Astrocyte (in vitro differentiated cells and primary cell): ENCODE measurements around the gene PTPRD. TPM values are rescaled to one million over a fixed set of nuclear protein-coding genes. Genes with fewer than 3 reads are reported as not detected.

ENCODE experiments used
- DNase-seq: peaks from one replicate; pipeline ENCODE4 v3.0.0-alpha.2; 2010; ENCODE audit warnings: low read depth
- FAIRE-seq: peaks from 2 replicates; lab custom pipeline; 2011; peaks lifted over from hg19 to GRCh38; lab: Jason Lieb, UNC
- H2AFZ ChIP-seq: 2 replicates; pipeline ENCODE4 v1.6.0; 2012; ENCODE audit warnings: low read depth, low read length, inconsistent platforms
- H3K27ac ChIP-seq: 2 replicates; pipeline ENCODE4 v1.5.1; 2011; ENCODE audit warnings: low read depth, low read length, inconsistent platforms
- H3K27me3 ChIP-seq: 2 replicates; pipeline ENCODE4 v1.6.0; 2011; ENCODE audit warnings: low read length, inconsistent platforms; ENCODE audit not compliant: insufficient read depth
- H3K36me3 ChIP-seq: 2 replicates; pipeline ENCODE4 v1.5.1; 2011; ENCODE audit warnings: low read length, inconsistent platforms; ENCODE audit not compliant: insufficient read depth
- H3K4me1 ChIP-seq: 2 replicates; pipeline ENCODE4 v1.5.1; 2011; ENCODE audit warnings: low read length, inconsistent platforms; ENCODE audit not compliant: insufficient read depth
- H3K4me2 ChIP-seq: 2 replicates; pipeline ENCODE4 v1.6.0; 2012; ENCODE audit warnings: low read length, inconsistent platforms
- H3K4me3 ChIP-seq: 2 replicates; pipeline ENCODE4 v1.5.1; 2011; ENCODE audit warnings: low read depth, mild to moderate bottlenecking, low read length, inconsistent platforms; ENCODE audit not compliant: insufficient read depth
- H3K79me2 ChIP-seq: 2 replicates; pipeline ENCODE4 v1.6.0; 2012; ENCODE audit warnings: mild to moderate bottlenecking, low read length, inconsistent platforms; ENCODE audit not compliant: insufficient read depth
- H3K9ac ChIP-seq: 2 replicates; pipeline ENCODE4 v1.6.0; 2012; ENCODE audit warnings: mild to moderate bottlenecking, low read length, inconsistent platforms
- H3K9me3 ChIP-seq: 2 replicates; pipeline ENCODE4 v1.5.1; 2012; ENCODE audit warnings: low read depth, mild to moderate bottlenecking, low read length, inconsistent platforms; ENCODE audit not compliant: insufficient read depth
- H4K20me1 ChIP-seq: 2 replicates; pipeline ENCODE4 v1.6.0; 2012; ENCODE audit warnings: low read length, inconsistent platforms; ENCODE audit not compliant: insufficient read depth
- H3K27ac Mint-ChIP-seq: one replicate; pipeline ENCODE4 v1.8.0; 2021; ENCODE audit warnings: mild to moderate bottlenecking, mixed read lengths; ENCODE audit not compliant: unreplicated experiment
- H3K27me3 Mint-ChIP-seq: one replicate; pipeline ENCODE4 v1.8.0; 2021; ENCODE audit warnings: low read depth, mixed read lengths; ENCODE audit not compliant: unreplicated experiment
- H3K36me3 Mint-ChIP-seq: one replicate; pipeline ENCODE4 v1.8.0; 2021; ENCODE audit warnings: low read depth, mixed read lengths; ENCODE audit not compliant: unreplicated experiment
- H3K4me1 Mint-ChIP-seq: one replicate; pipeline ENCODE4 v1.8.0; 2021; ENCODE audit warnings: low read depth, mixed read lengths; ENCODE audit not compliant: unreplicated experiment
- H3K4me3 Mint-ChIP-seq: one replicate; pipeline ENCODE4 v1.8.0; 2021; ENCODE audit warnings: mild to moderate bottlenecking, moderate library complexity, mixed read lengths; ENCODE audit not compliant: unreplicated experiment
- H3K9me3 Mint-ChIP-seq: one replicate; pipeline ENCODE4 v1.8.0; 2021; ENCODE audit warnings: mild to moderate bottlenecking, mixed read lengths; ENCODE audit not compliant: unreplicated experiment
- CTCF ChIP-seq: IDR thresholded peaks from 2 replicates; pipeline ENCODE4 v1.5.1; 2011; ENCODE audit warnings: low read depth, mild to moderate bottlenecking, inconsistent platforms, low read length, moderate library complexity; ENCODE audit not compliant: insufficient read depth
- EZH2 ChIP-seq: IDR thresholded peaks from 2 replicates; pipeline ENCODE4 v1.6.1; 2012; ENCODE audit warnings: mild to moderate bottlenecking, low read length, inconsistent platforms; ENCODE audit not compliant: insufficient read depth
- total RNA-seq: library from RNA; stranded (reverse); gene quantifications from 2 replicates; pipeline ENCODE4 v1.2.1, GENCODE V29; 2021

PTPRD gene
- total RNA-seq, 1 donor from 2014 or later, result 88.1 TPM

DNA sequence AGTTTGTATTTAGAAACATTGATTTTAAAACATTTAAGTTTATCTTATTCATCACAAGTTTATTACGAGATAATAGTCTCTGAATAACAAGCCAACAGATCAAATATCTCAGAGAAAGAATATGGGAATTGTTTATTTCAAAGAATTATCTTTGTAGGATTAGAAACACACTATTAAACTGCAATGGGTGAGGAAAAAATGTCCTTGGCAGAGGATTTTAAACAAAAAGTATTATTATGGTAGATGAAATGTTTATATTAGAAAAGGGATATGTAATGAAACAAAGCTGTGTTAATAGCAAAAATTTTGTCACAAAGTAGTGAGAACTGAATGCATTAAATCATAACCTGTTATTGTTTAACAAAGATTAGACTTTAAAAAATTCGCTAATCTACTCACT, 1430.4 kb downstream of the PTPRD start:
- FAIRE-seq (no peak), DNase-seq (no peak)
- no peak overlapping the region for H3K27ac ChIP-seq
- H3K9me3 Mint-ChIP-seq, result no peaks in the 10 kb centered on the region
- no peak overlapping the region for H3K9ac ChIP-seq
- H3K36me3 Mint-ChIP-seq, result no peaks in the 10 kb centered on the region
- no peaks in the 10 kb centered on the region for H3K36me3 ChIP-seq
- H2AFZ ChIP-seq, result no peak overlapping the region
- no peak overlapping the region for H3K4me3 ChIP-seq
- H3K4me1 ChIP-seq, result no peaks in the 10 kb centered on the region
- no peak overlapping the region for H3K4me3 Mint-ChIP-seq
- TF ChIP-seq CTCF (no peak), EZH2 (no peak)
- no peaks in the 10 kb centered on the region for H4K20me1 ChIP-seq
- no peak overlapping the region for H3K27ac Mint-ChIP-seq
- no peak overlapping the region for H3K4me2 ChIP-seq
- no peaks in the 10 kb centered on the region for H3K9me3 ChIP-seq
- H3K79me2 ChIP-seq, result no peaks in the 10 kb centered on the region
- H3K27me3 Mint-ChIP-seq, result no peaks in the 10 kb centered on the region
- H3K27me3 ChIP-seq, result no peaks in the 10 kb centered on the region
- H3K4me1 Mint-ChIP-seq, result no peaks in the 10 kb centered on the region

GRCh38 chr9:9177081-9177480, 1435.7 kb downstream of the PTPRD start:
- Mint-ChIP-seq H3K27ac (no peak overlapping the region), H3K27me3 (no peaks in the 10 kb centered on the region), H3K4me1 (no peaks in the 10 kb centered on the region), H3K36me3 (no peaks in the 10 kb centered on the region), H3K9me3 (no peaks in the 10 kb centered on the region), H3K4me3 (no peak overlapping the region)
- Histone ChIP-seq H3K4me1 (no peaks in the 10 kb centered on the region), H3K9me3 (no peaks in the 10 kb centered on the region), H3K9ac (no peak overlapping the region), H3K4me3 (no peak overlapping the region), H3K27ac (no peak overlapping the region), H3K79me2 (no peaks in the 10 kb centered on the region), H4K20me1 (no peaks in the 10 kb centered on the region), H3K27me3 (no peaks in the 10 kb centered on the region), H3K36me3 (no peaks in the 10 kb centered on the region), H2AFZ (no peak overlapping the region), H3K4me2 (no peak overlapping the region)
- DNase-seq (no peak), FAIRE-seq (no peak)
- TF ChIP-seq EZH2, result no peak
- TF ChIP-seq CTCF, result no peak

GRCh38 chr9:9174358-9174757, 1438.4 kb downstream of the PTPRD start:
- no peaks in the 10 kb centered on the region for H3K9me3 Mint-ChIP-seq
- no peaks in the 10 kb centered on the region for H3K4me1 ChIP-seq
- H3K36me3 Mint-ChIP-seq, result no peaks in the 10 kb centered on the region
- no peak overlapping the region for H3K9ac ChIP-seq
- no peaks in the 10 kb centered on the region for H4K20me1 ChIP-seq
- FAIRE-seq (no peak), DNase-seq (no peak)
- H3K27ac ChIP-seq, result no peak overlapping the region
- no peaks in the 10 kb centered on the region for H3K4me1 Mint-ChIP-seq
- H3K79me2 ChIP-seq, result no peaks in the 10 kb centered on the region
- H3K27ac Mint-ChIP-seq, result no peak overlapping the region
- no peaks in the 10 kb centered on the region for H3K9me3 ChIP-seq
- no peak overlapping the region for H3K4me3 Mint-ChIP-seq
- H3K27me3 Mint-ChIP-seq, result no peaks in the 10 kb centered on the region
- no peaks in the 10 kb centered on the region for H3K27me3 ChIP-seq
- no peaks in the 10 kb centered on the region for H3K36me3 ChIP-seq
- no peak overlapping the region for H3K4me2 ChIP-seq
- H3K4me3 ChIP-seq, result no peak overlapping the region
- TF ChIP-seq EZH2 (no peak), CTCF (no peak)
- H2AFZ ChIP-seq, result no peak overlapping the region
